ENCODE results near the gene SLC9C1. TPM values are rescaled to one million over a fixed set of nuclear protein-coding genes. Genes with fewer than 3 reads are reported as not detected.

The SLC9C1 gene
- total and polyA plus RNA-seq, 9 of the 15 experiments (the other 6 are each of a cell fraction or from before 2014, with no cell fraction given) = not detected

DNA sequence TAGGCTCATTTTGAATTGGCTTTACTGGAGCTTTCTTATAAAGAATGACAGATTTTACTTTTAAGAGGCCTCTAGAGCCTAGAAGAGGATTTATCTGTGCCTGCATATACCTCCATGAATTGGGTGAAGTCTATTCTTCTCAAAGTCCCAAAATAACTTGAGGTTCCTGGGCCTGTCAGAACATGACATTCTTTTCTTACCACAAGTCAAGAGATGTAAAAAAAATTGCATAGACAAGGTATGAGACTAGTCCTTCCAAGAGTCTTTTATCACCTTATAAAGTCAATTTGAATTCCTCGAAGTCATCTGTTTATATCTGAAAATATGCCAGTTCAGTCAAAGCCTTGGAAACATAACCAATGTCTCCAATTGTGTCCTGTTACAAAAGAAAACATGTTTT is 21.8 kb upstream of the SLC9C1 start:
- H3K9me1 ChIP-seq (ENCODE audit: control insufficient read depth, insufficient read depth, low read length) = no peaks in the 10 kb centered on the region
- H3K79me2 ChIP-seq (ENCODE audit: control insufficient read depth, insufficient read depth, low read length) = no peaks in the 10 kb centered on the region
- no TSS peak for BruUV-seq (replicated peaks)
- DNase-seq (ENCODE audit: extremely low read depth in 1 of 4, low spot score in 3 of 4) (no peak), FAIRE-seq (no peak), ATAC-seq (no peak)
- H3K9ac ChIP-seq (ENCODE audit: insufficient read depth in 1 of 2, low read depth in 2 of 2, low read length in 2 of 2) = no peak overlapping the region
- 0% methylated on average over 1 of the region's 1 CpG for WGBS (ENCODE audit: insufficient coverage, low coverage, missing lambda C conversion rate)
- no peaks in the 10 kb centered on the region for H4K20me1 ChIP-seq (replicated peaks; ENCODE audit: control insufficient read depth, insufficient read depth, low read length)
- ChIA-PET CTCF (ENCODE audit: low intra/inter-chr PET ratio) (no interaction called here), POLR2A (no interaction called here)
- no peaks in the 10 kb centered on the region for H3K36me3 ChIP-seq (ENCODE audit: control insufficient read depth, insufficient read depth, low read length)
- no peak overlapping the region for H3K4me2 ChIP-seq (ENCODE audit: insufficient read depth, low read length)
- intact Hi-C loops (cut with micrococcal nuclease) = no loop called here
- no peak overlapping the region for H2AFZ ChIP-seq (ENCODE audit: low read depth, low read length)
- no peaks in the 10 kb centered on the region for H3K4me1 ChIP-seq (replicated peaks in 1 of 2; ENCODE audit: control insufficient read depth in 2 of 2, insufficient read depth in 2 of 2, low read length in 2 of 2)
- H3K4me3 ChIP-seq = no peak overlapping the region
- H3K27me3 ChIP-seq (ENCODE audit: control insufficient read depth in 2 of 2, insufficient read depth in 2 of 2, low read length in 2 of 2) = no peaks in the 10 kb centered on the region
- no peaks in the 10 kb centered on the region for H3K9me3 ChIP-seq (replicated peaks; ENCODE audit: control insufficient read depth, insufficient read depth, low read depth, low read length)
- in situ Hi-C loops (cut with MboI) = loop anchor here (25.0 kb wide), 1 partner anchor 197 kb away; no protein-coding TSS in a partner anchor
- no peak overlapping the region for H3K27ac ChIP-seq (ENCODE audit: extremely low read depth, low read depth, low read length)
- TF ChIP-seq HOXB6 (CRISPR knock-in tag; IDR thresholded peaks at IDR 0.05; ENCODE audit: borderline replicate concordance) (no peak), ZNF197 (CRISPR knock-in tag; IDR thresholded peaks at IDR 0.05; ENCODE audit: low read depth) (no peak), SRSF1 (IDR thresholded peaks at IDR 0.05; ENCODE audit: low read depth, low read length) (no peak), NFRKB (IDR thresholded peaks at IDR 0.05; ENCODE audit: low read depth) (no peak), OTX1 (CRISPR knock-in tag; IDR thresholded peaks at IDR 0.05) (no peak), THRAP3 (IDR thresholded peaks at IDR 0.05; ENCODE audit: borderline replicate concordance) (no peak), NEUROD1 (IDR thresholded peaks at IDR 0.05; ENCODE audit: borderline replicate concordance, low read depth, low read length, partially characterized antibody) (no peak), JUND (IDR thresholded peaks at IDR 0.05; ENCODE audit: borderline replicate concordance, low read depth, low read length) (no peak), JUND (tag; IDR thresholded peaks at IDR 0.05; ENCODE audit: borderline replicate concordance, low read depth, low read length) (no peak), TFAM (CRISPR knock-in tag; conservative IDR thresholded peaks at IDR 0.05) (no peak), CBFA2T2 (conservative IDR thresholded peaks at IDR 0.05) (no peak)
- TF ChIP-seq, protein P1, sequence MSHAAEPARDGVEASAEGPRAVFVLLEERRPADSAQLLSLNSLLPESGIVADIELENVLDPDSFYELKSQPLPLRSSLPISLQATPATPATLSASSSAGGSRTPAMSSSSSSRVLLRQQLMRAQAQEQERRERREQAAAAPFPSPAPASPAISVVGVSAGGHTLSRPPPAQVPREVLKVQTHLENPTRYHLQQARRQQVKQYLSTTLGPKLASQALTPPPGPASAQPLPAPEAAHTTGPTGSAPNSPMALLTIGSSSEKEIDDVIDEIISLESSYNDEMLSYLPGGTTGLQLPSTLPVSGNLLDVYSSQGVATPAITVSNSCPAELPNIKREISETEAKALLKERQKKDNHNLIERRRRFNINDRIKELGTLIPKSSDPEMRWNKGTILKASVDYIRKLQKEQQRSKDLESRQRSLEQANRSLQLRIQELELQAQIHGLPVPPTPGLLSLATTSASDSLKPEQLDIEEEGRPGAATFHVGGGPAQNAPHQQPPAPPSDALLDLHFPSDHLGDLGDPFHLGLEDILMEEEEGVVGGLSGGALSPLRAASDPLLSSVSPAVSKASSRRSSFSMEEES (CRISPR knock-in tag; IDR thresholded peaks at IDR 0.05) = no peak
- TF ChIP-seq, protein P2, sequence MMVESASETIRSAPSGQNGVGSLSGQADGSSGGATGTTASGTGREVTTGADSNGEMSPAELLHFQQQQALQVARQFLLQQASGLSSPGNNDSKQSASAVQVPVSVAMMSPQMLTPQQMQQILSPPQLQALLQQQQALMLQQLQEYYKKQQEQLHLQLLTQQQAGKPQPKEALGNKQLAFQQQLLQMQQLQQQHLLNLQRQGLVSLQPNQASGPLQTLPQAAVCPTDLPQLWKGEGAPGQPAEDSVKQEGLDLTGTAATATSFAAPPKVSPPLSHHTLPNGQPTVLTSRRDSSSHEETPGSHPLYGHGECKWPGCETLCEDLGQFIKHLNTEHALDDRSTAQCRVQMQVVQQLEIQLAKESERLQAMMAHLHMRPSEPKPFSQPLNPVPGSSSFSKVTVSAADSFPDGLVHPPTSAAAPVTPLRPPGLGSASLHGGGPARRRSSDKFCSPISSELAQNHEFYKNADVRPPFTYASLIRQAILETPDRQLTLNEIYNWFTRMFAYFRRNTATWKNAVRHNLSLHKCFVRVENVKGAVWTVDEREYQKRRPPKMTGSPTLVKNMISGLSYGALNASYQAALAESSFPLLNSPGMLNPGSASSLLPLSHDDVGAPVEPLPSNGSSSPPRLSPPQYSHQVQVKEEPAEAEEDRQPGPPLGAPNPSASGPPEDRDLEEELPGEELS (CRISPR knock-in tag; IDR thresholded peaks at IDR 0.05; ENCODE audit: borderline replicate concordance) = no peak
- TF ChIP-seq, protein P3, sequence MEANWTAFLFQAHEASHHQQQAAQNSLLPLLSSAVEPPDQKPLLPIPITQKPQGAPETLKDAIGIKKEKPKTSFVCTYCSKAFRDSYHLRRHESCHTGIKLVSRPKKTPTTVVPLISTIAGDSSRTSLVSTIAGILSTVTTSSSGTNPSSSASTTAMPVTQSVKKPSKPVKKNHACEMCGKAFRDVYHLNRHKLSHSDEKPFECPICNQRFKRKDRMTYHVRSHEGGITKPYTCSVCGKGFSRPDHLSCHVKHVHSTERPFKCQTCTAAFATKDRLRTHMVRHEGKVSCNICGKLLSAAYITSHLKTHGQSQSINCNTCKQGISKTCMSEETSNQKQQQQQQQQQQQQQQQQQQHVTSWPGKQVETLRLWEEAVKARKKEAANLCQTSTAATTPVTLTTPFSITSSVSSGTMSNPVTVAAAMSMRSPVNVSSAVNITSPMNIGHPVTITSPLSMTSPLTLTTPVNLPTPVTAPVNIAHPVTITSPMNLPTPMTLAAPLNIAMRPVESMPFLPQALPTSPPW (CRISPR knock-in tag; IDR thresholded peaks at IDR 0.05) = no peak
- TF ChIP-seq, protein P4, sequence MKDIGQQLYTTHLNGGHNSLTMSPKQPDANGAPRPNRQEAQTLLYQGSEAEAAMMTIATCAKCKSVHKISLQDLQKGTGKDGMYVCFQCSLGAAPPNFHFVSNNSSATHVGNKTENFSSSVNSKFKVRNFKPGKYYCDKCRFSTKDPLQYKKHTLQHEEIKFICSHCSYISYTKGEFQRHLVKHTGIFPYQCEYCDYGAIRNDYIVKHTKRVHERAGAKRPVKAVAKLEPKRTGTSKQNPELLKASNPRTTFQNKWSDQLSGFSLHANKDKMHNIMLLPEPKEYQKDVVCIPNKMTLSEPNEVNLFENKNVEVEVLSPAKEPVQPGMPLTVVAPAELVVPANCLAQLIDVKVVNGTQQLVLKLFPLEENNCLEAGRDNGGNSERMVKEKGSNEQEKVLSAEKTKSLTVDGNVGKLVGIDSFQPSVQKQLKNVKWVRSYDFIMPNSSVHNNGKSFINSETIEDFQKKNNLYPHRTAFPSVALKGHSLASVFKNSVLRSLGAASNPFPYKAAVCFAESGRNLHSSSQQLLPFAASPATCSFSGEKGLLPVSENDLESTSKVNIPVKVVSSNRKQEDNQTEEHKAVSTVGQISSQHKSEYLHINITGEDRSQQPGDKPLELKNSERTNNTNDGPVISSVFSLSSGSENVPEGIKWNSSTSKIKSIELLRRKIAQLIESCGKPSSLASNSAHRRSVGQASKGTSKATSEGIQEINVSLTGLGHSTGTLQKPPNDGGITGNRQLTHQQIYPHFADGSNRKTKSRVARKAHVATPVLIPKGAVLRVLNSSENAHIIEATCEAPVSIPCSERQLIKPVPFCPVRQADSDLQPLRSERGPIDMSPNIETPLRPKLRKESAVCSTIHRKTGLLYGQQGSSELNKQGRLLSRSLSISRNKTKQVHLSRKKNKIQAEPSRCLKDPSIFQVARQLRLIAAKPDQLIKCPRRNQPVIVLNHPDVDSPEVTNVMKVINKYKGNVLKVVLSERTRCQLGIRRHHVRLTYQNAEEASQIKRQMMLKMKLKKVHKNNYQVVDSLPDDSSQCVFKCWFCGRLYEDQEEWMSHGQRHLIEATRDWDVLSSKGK (CRISPR knock-in tag; IDR thresholded peaks at IDR 0.05) = no peak
